GM23338 (cell line): Measurements from ENCODE around the gene PRELID1. TPM values are rescaled to one million over a fixed set of nuclear protein-coding genes. Genes with fewer than 3 reads are reported as not detected.

Experiments
- ATAC-seq: fragments of 200-7000 bp; cut with Tn5 transposase; 3 replicates; pipeline ENCODE4 v1.9.1; 2020
- DNase-seq: peaks from one replicate; pipeline ENCODE4 v3.0.0-alpha.2; 2015; ENCODE audit warnings: low spot score
- H2AFZ ChIP-seq: fragments of 200-600 bp; sonication (generic); 2 replicates; pipeline ENCODE4 v1.8.0; 2016; ENCODE audit warnings: antibody characterized with exemption, mild to moderate bottlenecking, moderate library complexity
- H3F3A ChIP-seq: fragments of 200-600 bp; sonication (generic); replicated peaks from 2 replicates; pipeline ENCODE4 v1.8.0; 2017; ENCODE audit warnings: antibody characterized with exemption, mixed run types, low read depth
- H3K27ac ChIP-seq: fragments of 200-600 bp; sonication (generic); 2 replicates; pipeline ENCODE4 v1.6.1; 2016; ENCODE audit warnings: low read depth
- H3K27me3 ChIP-seq: fragments of 200-600 bp; sonication (generic); 2 replicates; pipeline ENCODE4 v1.8.0; 2016; ENCODE audit warnings: mild to moderate bottlenecking, mixed run types, moderate library complexity; ENCODE audit not compliant: insufficient read depth
- H3K36me3 ChIP-seq: fragments of 200-600 bp; sonication (generic); 2 replicates; pipeline ENCODE4 v1.8.0; 2016; ENCODE audit warnings: mild to moderate bottlenecking; ENCODE audit not compliant: insufficient read depth
- H3K4me1 ChIP-seq: fragments of 200-600 bp; sonication (generic); 2 replicates; pipeline ENCODE4 v1.8.0; 2016; ENCODE audit warnings: mild to moderate bottlenecking, moderate library complexity; ENCODE audit not compliant: insufficient read depth
- H3K4me2 ChIP-seq: fragments of 200-600 bp; sonication (generic); 2 replicates; pipeline ENCODE4 v1.7.1; 2017; ENCODE audit warnings: mixed run types
- H3K4me3 ChIP-seq: fragments of 200-600 bp; sonication (generic); 2 replicates; pipeline ENCODE4 v1.6.1; 2016; ENCODE audit warnings: mixed run types
- H3K79me2 ChIP-seq: fragments of 200-600 bp; sonication (generic); replicated peaks from 2 replicates; pipeline ENCODE4 v1.8.0; 2017; ENCODE audit warnings: mild to moderate bottlenecking; ENCODE audit not compliant: insufficient read depth
- H3K9me2 ChIP-seq: fragments of 200-600 bp; sonication (generic); 2 replicates; pipeline ENCODE4 v1.8.0; 2017; ENCODE audit not compliant: insufficient read depth
- H4K20me1 ChIP-seq: fragments of 200-600 bp; sonication (generic); replicated peaks from 2 replicates; pipeline ENCODE4 v1.8.0; 2017; ENCODE audit warnings: mild to moderate bottlenecking; ENCODE audit not compliant: insufficient read depth
- H3K27ac Mint-ChIP-seq: 2 replicates; pipeline ENCODE4 v1.8.0; 2020; ENCODE audit warnings: inconsistent platforms, mild to moderate bottlenecking, moderate library complexity, mixed read lengths
- H3K27me3 Mint-ChIP-seq: 3 replicates; pipeline ENCODE4 v1.8.0; 2022; ENCODE audit warnings: low read depth, mild to moderate bottlenecking, moderate library complexity, mixed read lengths, inconsistent platforms; ENCODE audit not compliant: insufficient read depth, poor library complexity
- H3K36me3 Mint-ChIP-seq: 3 replicates; pipeline ENCODE4 v1.8.0; 2021; ENCODE audit warnings: low read depth, mild to moderate bottlenecking, inconsistent platforms, moderate library complexity, mixed read lengths
- H3K4me1 Mint-ChIP-seq: 3 replicates; pipeline ENCODE4 v1.8.0; 2020; ENCODE audit warnings: mild to moderate bottlenecking, inconsistent platforms, mixed read lengths
- H3K4me3 Mint-ChIP-seq: 3 replicates; pipeline ENCODE4 v1.8.0; 2021; ENCODE audit warnings: moderate library complexity, mild to moderate bottlenecking, inconsistent platforms, mixed read lengths
- H3K9me3 Mint-ChIP-seq: 3 replicates; pipeline ENCODE4 v1.8.0; 2020; ENCODE audit warnings: moderate library complexity, mild to moderate bottlenecking, inconsistent platforms, mixed read lengths
- CREB1 ChIP-seq: fragments of 250-450 bp; sonication (Bioruptor Pico); IDR thresholded peaks from 2 replicates; pipeline ENCODE4 v1.5.0; 2020; ENCODE audit warnings: low read depth, mild to moderate bottlenecking, moderate library complexity
- CTCF ChIP-seq, 2 experiments: fragments of 200-600 bp in 1 of 2; sonication (generic) in 1 of 2; conservative IDR thresholded peaks; 2 replicates each; pipeline versions ENCODE4 v1.5.1 to v1.6.1; 2016 to 2017; ENCODE audit warnings: antibody characterized with exemption in 2 of 2, low read depth in 2 of 2, mild to moderate bottlenecking in 2 of 2, moderate library complexity in 1 of 2
- EZH2phosphoT487 ChIP-seq: fragments of 200-600 bp; sonication (generic); IDR thresholded peaks from one replicate; pipeline ENCODE4 v1.8.1; 2018; ENCODE audit warnings: antibody characterized with exemption; ENCODE audit not compliant: unreplicated experiment
- JUNB ChIP-seq: IDR thresholded peaks from one replicate; pipeline ENCODE4 v1.6.1; 2016; ENCODE audit warnings: antibody characterized with exemption; ENCODE audit not compliant: unreplicated experiment
- POLR2AphosphoS5 ChIP-seq: IDR thresholded peaks from 2 replicates; pipeline ENCODE4 v1.6.1; 2016; ENCODE audit warnings: antibody characterized with exemption, low read depth
- REST ChIP-seq: IDR thresholded peaks from one replicate; pipeline ENCODE4 v1.6.1; 2018; ENCODE audit warnings: antibody characterized with exemption; ENCODE audit not compliant: unreplicated experiment
- STAT1 ChIP-seq: IDR thresholded peaks from one replicate; pipeline ENCODE4 v1.6.1; 2016; ENCODE audit warnings: antibody characterized with exemption; ENCODE audit not compliant: unreplicated experiment
- ZNF114 ChIP-seq: fragments of 250-450 bp; sonication (Bioruptor Pico); IDR thresholded peaks from 2 replicates; pipeline ENCODE4 v1.5.0; 2020; ENCODE audit warnings: mild to moderate bottlenecking, moderate library complexity
- ZNF331 ChIP-seq: fragments of 250-450 bp; sonication (Bioruptor Pico); IDR thresholded peaks from 2 replicates; pipeline ENCODE4 v1.5.0; 2020; ENCODE audit warnings: low read depth, mild to moderate bottlenecking, moderate library complexity
- polyA plus RNA-seq: library from polyadenylated mRNA; unstranded; fragments of >200 nt; fragmentation: Nextera tagmentation; extraction: Ambion mirVana; gene quantifications from 2 replicates; pipeline ENCODE4 v1.2.1, GENCODE V29; 2016
- total RNA-seq: library from RNA; depleted of rRNA; stranded (reverse); fragments of >200 nt; shearing (Covaris generic); gene quantifications from 2 replicates; pipeline ENCODE4 v1.2.3, GENCODE V29; 2014

The PRELID1 gene
- total and polyA plus RNA-seq, 2 experiments from 2014 or later, result 328 to 349 TPM

GRCh38 chr5:177354711-177355110, 51.1 kb downstream of the PRELID1 start:
- Histone ChIP-seq H4K20me1 (no peaks in the 10 kb centered on the region; the same call in 1 of the 2 replicates), H3K27ac (no peak overlapping the region), H2AFZ (no peak overlapping the region), H3F3A (0 out of 2 replicates have a peak, but pooled peaks cover 6% of the 10 kb centered on the region), H3K9me2 (peaks cover 4% of the 10 kb centered on the region; the same call in 1 of the 2 replicates), H3K4me2 (no peak overlapping the region), H3K4me3 (no peak overlapping the region), H3K27me3 (no peaks in the 10 kb centered on the region; the same call in 1 of the 2 replicates), H3K79me2 (peaks cover 17% of the 10 kb centered on the region), H3K36me3 (peaks cover 3% of the 10 kb centered on the region; the same call in 1 of the 2 replicates), H3K4me1 (peaks cover 6% of the 10 kb centered on the region)
- TF ChIP-seq POLR2AphosphoS5 (no peak), EZH2phosphoT487 (no peak), REST (no peak), ZNF114 (no peak), STAT1 (no peak), CTCF (conservative IDR thresholded peaks at IDR 0.05; ENCODE audit: low read depth in 2 of 2) (no peak), CREB1 (CRISPR knock-in tag) (no peak), ZNF331 (no peak)
- H3K27ac Mint-ChIP-seq, result no peak overlapping the region
- no peak overlapping the region; the same call in 2 of the 3 replicates for H3K4me3 Mint-ChIP-seq
- DNase-seq (no peak), ATAC-seq (no peak)
- peaks cover 4% of the 10 kb centered on the region; the same call in 2 of the 3 replicates for H3K36me3 Mint-ChIP-seq
- H3K4me1 Mint-ChIP-seq, result peaks cover 17% of the 10 kb centered on the region
- H3K27me3 Mint-ChIP-seq, result peaks cover 18% of the 10 kb centered on the region
- H3K9me3 Mint-ChIP-seq, result no peaks in the 10 kb centered on the region; the same call in 2 of the 3 replicates

- Mint-ChIP-seq H3K4me3 (no peak overlapping the region), H3K27me3 (peaks cover 16% of the 10 kb centered on the region), H3K4me1 (peaks cover 12% of the 10 kb centered on the region), H3K9me3 (no peaks in the 10 kb centered on the region; the same call in 2 of the 3 replicates), H3K36me3 (no peaks in the 10 kb centered on the region), H3K27ac (no peak overlapping the region)
- Histone ChIP-seq H3K27me3 (no peaks in the 10 kb centered on the region; the same call in 1 of the 2 replicates), H3K4me3 (no peak overlapping the region), H4K20me1 (no peaks in the 10 kb centered on the region; the same call in 1 of the 2 replicates), H3K36me3 (no peaks in the 10 kb centered on the region), H3K4me1 (peaks cover 5% of the 10 kb centered on the region), H3K9me2 (peaks cover 4% of the 10 kb centered on the region; the same call in 1 of the 2 replicates), H3K27ac (no peak overlapping the region), H3F3A (0 out of 2 replicates have a peak, but pooled peaks cover 6% of the 10 kb centered on the region), H2AFZ (no peak overlapping the region), H3K79me2 (peaks cover 11% of the 10 kb centered on the region), H3K4me2 (no peak overlapping the region)
- DNase-seq, result no peak
- ATAC-seq, result no peak
- TF ChIP-seq STAT1 (no peak), ZNF114 (no peak), CTCF (conservative IDR thresholded peaks at IDR 0.05; ENCODE audit: low read depth in 2 of 2) (no peak), EZH2phosphoT487 (no peak), REST (no peak), JUNB (no peak), CREB1 (CRISPR knock-in tag) (no peak), ZNF331 (no peak), POLR2AphosphoS5 (no peak)
Observed at GRCh38 chr5:177355162-177355867, 51.7 kb downstream of the PRELID1 start.
